Vagina (tissue), 2 donors: ENCODE measurements around the gene KRTAP4-9. TPM values are rescaled to one million over a fixed set of nuclear protein-coding genes. Genes with fewer than 3 reads are reported as not detected.
"Not testable (repeated sequence)": the region's sequence is repeated elsewhere in the genome, so short reads cannot be mapped to it uniquely, and the experiment has no call there.

Source experiments
- DNase-seq, 2 donors: peaks; one replicate each; pipeline ENCODE4 v3.0.0-alpha.2; 2017; ENCODE audit errors: extremely low spot score in 2 of 2
- H3K27ac ChIP-seq: fragments of 200-600 bp; sonication (generic); one replicate; pipeline ENCODE4 v1.5.1; 2019
- H3K27me3 ChIP-seq: fragments of 200-600 bp; sonication (generic); one replicate; pipeline ENCODE4 v1.5.1; 2019
- H3K36me3 ChIP-seq, 2 donors: fragments of 200-600 bp; sonication (generic); one replicate each; pipeline ENCODE4 v1.5.1; 2017 to 2019
- H3K4me1 ChIP-seq: fragments of 200-600 bp; sonication (generic); one replicate; pipeline ENCODE4 v1.5.1; 2019
- H3K4me3 ChIP-seq, 2 donors: fragments of 200-600 bp; sonication (generic); 1 replicate in 1 of 2; 2 replicates in 1 of 2; pipeline ENCODE4 v1.5.1; 2016 to 2019
- H3K9me3 ChIP-seq: fragments of 200-600 bp; sonication (generic); one replicate; pipeline ENCODE4 v1.5.1; 2019
- CTCF ChIP-seq, 3 experiments: fragments of 450-650 bp in 2 of 3; fragments of 200-600 bp in 1 of 3; sonication (generic) in 1 of 3; IDR thresholded peaks; one replicate each; pipeline ENCODE4 v1.5.1; 2017 to 2019; ENCODE audit warnings: antibody characterized with exemption in 3 of 3, mild to moderate bottlenecking in 2 of 3, moderate library complexity in 2 of 3
- POLR2A ChIP-seq, 2 donors: fragments of 450-650 bp; IDR thresholded peaks; one replicate each; pipeline ENCODE4 v1.6.1; 2017; ENCODE audit warnings: antibody characterized with exemption in 2 of 2, mild to moderate bottlenecking in 2 of 2, moderate library complexity in 2 of 2
- POLR2AphosphoS5 ChIP-seq, 2 donors: sonication (generic); formaldehyde crosslinking; IDR thresholded peaks; one replicate each; pipeline ENCODE4 v1.9.0; 2017; ENCODE audit warnings: antibody characterized with exemption in 2 of 2, mild to moderate bottlenecking in 2 of 2, low read depth in 1 of 2; ENCODE audit not compliant: insufficient read depth in 1 of 2
- intact Hi-C: fragments of 100-400 bp; cut with DNase I; formaldehyde crosslinking; loops from one replicate; pipeline ENCODE4 v1.15.1; 2023
- total RNA-seq: library from RNA; depleted of rRNA; stranded (reverse); fragments of >200 nt; gene quantifications from one replicate; pipeline ENCODE4 v1.2.3, GENCODE V29; 2016

Gene KRTAP4-9
- total RNA-seq, result not detected

GRCh38 chr17:41105347-41105746 lies at the start of gene KRTAP4-9:
Gene KRTAP4-9 (plus strand): TSS chr17:41105389. CDS start chr17:41105389, 0 bp downstream.
- intact Hi-C loops, H3K36me3 ChIP-seq, H3K27me3 ChIP-seq, H3K9me3 ChIP-seq, H3K4me1 ChIP-seq, H3K27ac ChIP-seq, H3K4me3 ChIP-seq, DNase-seq: not testable (repeated sequence)

GRCh38 chr17:41057547-41057946 lies 47.6 kb upstream of the KRTAP4-9 start:
- TF ChIP-seq POLR2A (IDR thresholded peaks at IDR 0.05), result no peak
- TF ChIP-seq CTCF (IDR thresholded peaks at IDR 0.05), result no peak
- no peak for TF ChIP-seq POLR2AphosphoS5 (IDR thresholded peaks at IDR 0.05; ENCODE audit: insufficient read depth in 1 of 2, low read depth in 1 of 2)
- DNase-seq, result no peak
- peaks cover 20% of the 10 kb centered on the region for H3K4me1 ChIP-seq
- H3K27ac ChIP-seq, result no peak overlapping the region
- no peaks in the 10 kb centered on the region for H3K27me3 ChIP-seq
- no peak overlapping the region for H3K4me3 ChIP-seq
- H3K9me3 ChIP-seq, result no peaks in the 10 kb centered on the region
- H3K36me3 ChIP-seq, result no peaks in the 10 kb centered on the region
- intact Hi-C loops, result no loop called here

- intact Hi-C loops, result no loop called here
- no peaks in the 10 kb centered on the region for H3K36me3 ChIP-seq
- H3K4me3 ChIP-seq, result no peak overlapping the region
- H3K27me3 ChIP-seq, result no peaks in the 10 kb centered on the region
- no peak overlapping the region for H3K27ac ChIP-seq
- no peak for DNase-seq
- H3K4me1 ChIP-seq, result peaks cover 22% of the 10 kb centered on the region
- TF ChIP-seq POLR2A (IDR thresholded peaks at IDR 0.05) (no peak), POLR2AphosphoS5 (IDR thresholded peaks at IDR 0.05; ENCODE audit: insufficient read depth in 1 of 2, low read depth in 1 of 2) (no peak), CTCF (IDR thresholded peaks at IDR 0.05) (no peak)
- no peaks in the 10 kb centered on the region for H3K9me3 ChIP-seq
Measured at GRCh38 chr17:41058741-41059140, 46.4 kb upstream of the KRTAP4-9 start.

- H3K4me3 ChIP-seq, H3K27me3 ChIP-seq, H3K27ac ChIP-seq, intact Hi-C loops, H3K36me3 ChIP-seq, DNase-seq, H3K9me3 ChIP-seq: not testable (repeated sequence)
- peaks cover 22% of the 10 kb centered on the region for H3K4me1 ChIP-seq
Measured at GRCh38 chr17:41059276-41060051, 45.7 kb upstream of the KRTAP4-9 start.

GRCh38 chr17:41060052-41060604 lies 45.1 kb upstream of the KRTAP4-9 start, which contains the start of gene KRTAP2-3:
Gene KRTAP2-3 (minus strand): TSS chr17:41060114. CDS start chr17:41060050, 64 bp downstream.
- H3K4me3 ChIP-seq, result no peak within 1 kb of the TSS
- TF ChIP-seq POLR2AphosphoS5 (IDR thresholded peaks at IDR 0.05; ENCODE audit: insufficient read depth in 1 of 2, low read depth in 1 of 2) (no peak), CTCF (IDR thresholded peaks at IDR 0.05) (no peak), POLR2A (IDR thresholded peaks at IDR 0.05) (no peak)
- no peaks in the 10 kb centered on the region for H3K36me3 ChIP-seq
- intact Hi-C loops, result no loop called here
- H3K9me3 ChIP-seq, result no peaks in the 10 kb centered on the region
- no peaks in the 10 kb centered on the region for H3K27me3 ChIP-seq
- peak within 1 kb of the TSS; percentile 30 for H3K27ac ChIP-seq
- peaks cover 22% of the 10 kb centered on the region for H3K4me1 ChIP-seq
- no peak for DNase-seq

GRCh38 chr17:41061964-41062363 lies 43.2 kb upstream of the KRTAP4-9 start:
- DNase-seq, result no peak
- H3K4me3 ChIP-seq, result no peak overlapping the region
- no peaks in the 10 kb centered on the region for H3K27me3 ChIP-seq
- TF ChIP-seq POLR2AphosphoS5 (IDR thresholded peaks at IDR 0.05; ENCODE audit: insufficient read depth in 1 of 2, low read depth in 1 of 2), result no peak
- no peak for TF ChIP-seq CTCF (IDR thresholded peaks at IDR 0.05)
- no peak for TF ChIP-seq POLR2A (IDR thresholded peaks at IDR 0.05)
- H3K4me1 ChIP-seq, result peaks cover 22% of the 10 kb centered on the region
- no peaks in the 10 kb centered on the region for H3K36me3 ChIP-seq
- intact Hi-C loops, result no loop called here
- no peaks in the 10 kb centered on the region for H3K9me3 ChIP-seq
- H3K27ac ChIP-seq, result peak overlapping the region; percentile 30
